T47D (cell line): ENCODE data around the gene AK9.
"Not testable (repeated sequence)": the region's sequence is repeated elsewhere in the genome, so short reads cannot be mapped to it uniquely, and the experiment has no call there.

ENCODE experiments used
- DNase-seq, 2 experiments: peaks; one replicate each; pipeline versions ENCODE4 v3.0.0 to v3.0.0-alpha.2; 2011 to 2012; ENCODE audit warnings: low read depth in 1 of 2, low spot score in 1 of 2
- JUND ChIP-seq: IDR thresholded peaks from 2 replicates; pipeline ENCODE4 v1.6.1; 2012; ENCODE audit warnings: low read depth
- in situ Hi-C: cut with HindIII; loops from 2 replicates; pipeline ENCODE4 v1.10.0; 2016; ENCODE audit warnings: low sequenced_read_pairs, low pct_unique_long_range_greater_than_20kb

The AK9 gene

DNA sequence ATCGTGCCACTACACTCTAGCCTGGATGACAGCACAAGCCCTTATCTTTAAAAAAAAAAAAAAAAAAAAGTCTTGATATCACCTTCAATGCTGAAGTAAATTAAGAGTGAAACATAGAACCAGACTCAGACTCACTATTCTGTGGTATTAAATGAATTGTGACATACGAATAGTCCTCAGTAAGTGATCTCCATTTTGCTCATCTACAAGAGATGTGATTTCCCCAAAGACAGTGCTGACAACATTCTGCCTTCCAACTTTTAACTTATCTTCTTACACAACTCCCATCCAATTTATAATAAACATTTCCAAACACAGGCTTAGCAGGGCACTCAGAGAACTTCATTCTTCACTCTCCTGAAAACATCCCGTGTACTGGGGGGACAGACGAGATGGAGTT is 216.0 kb downstream of the AK9 start:
- in situ Hi-C loops: no loop called here
- no peak for DNase-seq
- no peak for TF ChIP-seq JUND

DNA sequence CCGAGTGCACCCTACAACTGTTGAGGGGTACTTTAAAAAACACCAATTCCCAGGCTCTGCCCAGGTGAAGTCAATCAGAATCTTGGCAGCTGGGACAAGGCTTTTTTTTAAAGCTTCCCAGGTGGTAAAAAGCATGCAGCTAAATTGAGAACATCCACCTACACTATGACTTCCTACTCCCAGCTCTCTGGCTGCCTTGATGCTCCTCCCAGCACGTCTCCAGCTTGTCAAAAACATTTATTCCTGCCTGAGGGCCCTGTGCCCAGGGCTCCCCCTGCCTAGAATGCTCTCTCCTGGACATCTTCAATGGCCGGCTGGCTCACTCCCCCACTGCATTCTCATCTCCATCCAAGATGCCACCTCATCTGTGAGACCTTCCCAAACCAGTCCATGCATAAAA is 217.9 kb downstream of the AK9 start:
- no peak for DNase-seq
- TF ChIP-seq JUND: no peak
- in situ Hi-C loops: no loop called here

DNA sequence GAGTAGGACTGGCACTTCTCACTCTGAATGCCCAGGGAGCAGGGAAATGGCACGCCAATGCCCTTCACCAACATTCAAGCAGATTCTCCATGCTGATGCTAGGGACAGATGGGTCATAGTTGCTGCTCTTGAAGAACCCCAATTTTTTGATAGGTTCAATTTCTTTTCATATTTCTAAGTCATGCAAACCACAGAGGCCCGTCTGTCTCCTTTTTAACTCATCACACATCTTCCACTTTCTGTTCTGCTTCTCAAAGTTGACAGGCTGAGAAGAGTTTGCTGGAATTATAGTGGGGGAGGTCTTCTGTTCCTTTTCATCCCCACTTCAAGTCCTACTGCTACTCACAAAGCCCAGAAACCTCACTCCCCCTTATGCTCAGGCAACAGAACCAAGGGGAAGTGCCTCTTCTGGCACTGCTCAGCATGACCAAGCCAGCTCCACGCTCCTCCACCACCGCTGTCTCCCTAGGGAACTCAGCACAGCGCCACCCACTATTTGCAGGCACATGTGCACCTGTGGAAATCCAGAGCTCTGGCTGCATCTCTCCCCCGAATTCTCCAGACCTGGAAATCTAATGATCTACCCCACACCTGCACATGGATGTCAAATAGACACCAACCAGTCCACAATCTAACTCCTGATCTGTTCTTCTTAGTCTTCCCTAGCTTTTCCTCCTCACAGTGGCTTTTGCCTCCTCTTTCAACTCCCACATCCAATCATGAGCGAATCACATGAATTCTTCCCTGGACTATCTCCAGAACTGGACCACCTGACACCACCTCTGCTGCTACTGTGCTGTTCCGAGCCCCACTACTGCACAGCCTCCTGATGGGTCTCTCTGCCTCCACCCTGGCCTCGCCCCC is 218.6 kb downstream of the AK9 start:
- no peak for DNase-seq
- TF ChIP-seq JUND: no peak
- in situ Hi-C loops: no loop called here

DNA sequence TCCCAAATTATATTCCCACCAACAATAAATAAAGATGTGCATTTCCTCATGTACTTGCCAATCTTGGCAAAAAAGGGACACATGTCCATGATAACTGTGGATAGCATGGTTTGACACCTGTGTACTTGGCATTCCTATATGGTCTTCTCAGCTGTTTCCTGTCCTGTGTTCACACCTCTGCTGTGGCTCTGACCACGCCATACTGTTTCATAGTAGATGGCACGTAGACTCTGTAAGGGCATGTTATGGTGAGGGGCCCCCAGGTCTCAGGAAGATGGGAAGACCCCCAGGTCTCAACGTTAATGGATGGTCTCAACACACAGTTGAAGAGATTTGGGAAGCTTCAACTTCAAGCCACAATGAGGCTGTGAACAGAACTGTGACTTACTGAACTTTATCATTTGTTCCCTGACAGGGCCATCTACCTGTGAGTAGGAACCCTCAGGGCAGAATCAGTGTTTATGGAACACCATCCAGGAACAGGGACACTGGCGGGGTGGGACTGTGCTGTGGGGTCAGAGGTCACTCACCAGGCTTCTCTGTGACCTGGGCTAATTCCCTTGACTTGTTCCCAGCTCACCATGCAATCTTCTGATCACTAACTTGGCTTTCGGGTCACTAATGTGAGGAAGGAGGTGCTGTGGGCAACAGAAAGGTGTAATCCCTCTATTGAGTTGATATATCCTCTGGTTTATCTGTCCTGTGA is 219.7 kb downstream of the AK9 start:
- in situ Hi-C loops: no loop called here
- no peak for DNase-seq
- TF ChIP-seq JUND: no peak

DNA sequence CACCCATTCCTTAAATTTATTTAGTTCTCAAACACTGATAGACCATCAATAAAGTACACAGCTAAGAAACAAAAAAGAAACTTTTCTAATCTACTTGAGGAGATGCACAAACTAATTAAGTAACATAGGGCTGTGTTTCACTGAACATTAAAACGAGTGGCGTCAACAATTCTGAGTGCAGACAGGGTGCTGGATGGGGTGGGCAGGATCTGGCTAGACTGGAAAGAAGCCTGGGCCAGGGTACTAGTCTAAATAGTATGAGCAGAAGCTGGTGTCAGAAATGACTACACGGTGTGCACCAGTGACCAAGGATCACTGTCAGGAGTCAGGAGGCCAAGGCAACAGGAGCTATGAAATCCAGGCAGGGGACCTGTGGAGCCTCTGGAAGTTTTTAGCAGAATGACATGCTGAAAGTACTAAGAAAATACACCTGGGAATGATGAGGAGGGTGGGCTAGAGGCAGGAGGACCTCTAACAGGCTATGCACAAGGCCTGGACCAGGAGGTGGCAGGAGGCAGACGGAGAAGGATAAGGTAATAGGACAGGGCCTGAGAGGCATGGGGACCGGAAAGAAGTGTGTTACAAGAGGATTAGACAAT is 221.3 kb downstream of the AK9 start:
- DNase-seq: no peak
- in situ Hi-C loops: no loop called here
- no peak for TF ChIP-seq JUND

DNA sequence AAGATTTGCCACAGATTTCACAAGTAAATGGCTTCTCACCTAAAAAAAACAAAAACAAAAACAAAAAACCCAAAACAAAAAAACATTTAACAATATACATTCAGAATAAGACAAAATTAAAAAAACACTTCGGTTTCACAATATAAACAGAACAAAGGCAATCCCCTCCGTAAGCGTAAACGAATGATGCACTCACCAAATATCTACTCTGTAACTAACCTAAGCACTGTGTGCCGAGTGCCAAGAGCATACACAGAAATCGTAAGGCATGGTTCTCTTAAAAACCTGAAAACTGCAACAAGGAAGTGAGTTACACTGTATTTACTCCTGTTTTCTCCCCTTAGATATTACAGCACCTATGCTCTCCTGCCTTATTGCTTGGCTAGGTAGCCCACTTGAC is 223.3 kb downstream of the AK9 start:
- in situ Hi-C loops: no loop called here
- DNase-seq: no peak
- TF ChIP-seq JUND: no peak

DNA sequence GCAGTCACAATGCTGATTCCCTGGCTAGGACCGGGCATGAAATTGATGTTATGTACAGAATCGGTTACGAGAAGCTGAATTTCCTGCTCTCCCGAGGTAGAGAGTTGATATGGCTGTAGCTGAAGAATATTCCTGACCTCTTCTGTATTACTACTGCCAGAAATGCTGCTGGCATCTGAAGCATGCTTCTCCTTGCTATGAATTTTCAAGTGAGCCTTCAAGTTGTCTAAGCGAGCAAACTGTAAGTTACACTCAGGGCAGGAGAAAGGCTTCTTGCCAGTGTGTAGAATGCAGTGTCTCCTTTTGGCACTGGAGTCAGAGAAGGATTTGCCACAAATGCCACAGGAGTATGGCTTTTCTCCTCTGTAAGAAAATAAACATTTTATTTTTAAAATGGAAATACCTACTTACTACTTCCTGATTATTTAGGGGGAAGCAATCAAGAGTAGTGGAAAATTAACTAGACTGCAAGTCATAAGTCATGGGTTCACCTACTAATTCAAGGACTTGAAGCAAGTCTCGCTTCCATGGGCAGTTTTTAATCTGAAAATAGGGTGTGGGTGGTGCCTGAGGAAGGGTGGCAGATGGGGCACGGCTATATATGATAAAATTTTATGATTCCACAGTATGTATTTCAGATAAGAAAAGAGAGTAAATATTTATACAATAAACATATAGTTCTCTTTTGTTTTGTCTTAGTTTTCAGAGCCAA is 224.6 kb downstream of the AK9 start:
- no peak for TF ChIP-seq JUND
- no peak for DNase-seq
- in situ Hi-C loops: no loop called here

DNA sequence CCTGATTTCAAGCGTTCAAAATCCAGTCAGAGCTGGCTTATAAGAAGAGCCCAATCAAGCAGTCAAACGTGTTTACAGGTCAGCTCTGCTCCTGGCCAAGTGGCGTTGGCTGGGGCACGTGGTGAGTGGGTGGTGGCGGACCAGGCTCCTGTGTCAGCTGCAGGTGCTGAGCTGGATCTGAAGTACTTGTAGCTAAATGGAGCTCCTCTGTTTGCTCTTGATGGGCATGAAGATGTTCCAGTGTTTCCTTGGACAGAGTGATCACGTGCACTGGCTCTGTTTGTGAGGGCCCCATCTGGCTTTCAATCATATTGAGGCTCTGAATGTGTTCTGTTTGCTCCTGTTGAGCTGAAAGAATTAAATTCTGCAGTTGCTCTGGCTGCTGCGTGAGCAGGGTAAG is 225.2 kb downstream of the AK9 start:
- in situ Hi-C loops: no loop called here
- no peak for TF ChIP-seq JUND
- no peak for DNase-seq

DNA sequence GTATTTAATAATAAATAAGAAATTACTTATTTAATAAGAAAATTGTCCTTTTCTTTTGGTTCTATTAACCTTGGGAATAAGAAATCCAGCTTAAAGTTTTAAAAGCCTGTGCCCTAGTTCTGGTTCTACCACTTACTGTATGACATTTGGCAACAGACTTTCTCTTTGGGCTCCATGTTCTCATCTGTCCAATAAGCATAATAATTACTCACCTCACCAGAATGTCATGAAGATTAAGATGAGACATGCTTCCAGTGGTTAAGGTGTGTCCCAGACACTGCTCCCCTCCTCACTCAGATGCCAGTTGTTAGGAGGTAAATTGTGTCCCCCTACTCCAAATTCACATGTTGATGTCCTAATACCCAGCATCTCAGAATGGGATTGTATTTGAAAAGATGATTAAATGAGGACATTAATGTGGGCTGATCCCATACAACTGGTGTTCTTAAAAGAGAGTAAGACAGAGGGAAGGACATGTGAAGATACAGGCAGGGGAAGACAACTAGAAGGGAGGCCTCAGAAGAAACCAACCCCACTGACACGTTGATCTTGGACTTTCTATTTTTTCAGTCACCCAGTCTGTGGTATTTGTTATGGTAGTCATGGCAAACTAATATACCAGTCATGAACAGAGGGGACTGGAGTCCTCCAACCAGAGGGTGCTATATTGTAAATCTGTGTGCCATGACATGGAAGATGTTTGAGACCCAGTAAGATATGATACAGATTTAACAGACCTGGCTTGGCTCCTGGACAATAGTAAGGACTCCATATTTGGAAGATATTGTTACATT is 229.1 kb downstream of the AK9 start:
- no peak for TF ChIP-seq JUND
- DNase-seq: no peak

DNA sequence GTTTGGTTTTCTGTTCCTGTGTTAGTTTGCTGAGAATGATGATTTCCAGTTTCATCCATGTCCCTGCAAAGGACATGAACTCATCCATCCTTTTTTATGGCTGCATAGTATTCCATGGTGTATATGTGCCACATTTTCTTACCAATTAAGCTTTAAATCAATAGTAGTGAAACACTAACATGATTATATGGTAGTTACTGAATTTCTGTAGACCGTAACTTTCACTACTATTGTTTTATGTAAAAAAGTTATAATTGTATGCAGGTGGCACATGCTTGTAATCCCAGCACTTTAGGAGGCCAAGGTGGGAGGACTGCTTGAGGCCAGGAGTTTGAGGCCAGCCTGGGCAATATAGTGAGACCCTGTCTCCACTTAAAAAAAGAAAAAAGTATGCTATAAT is 229.8 kb downstream of the AK9 start:
- in situ Hi-C loops: not testable (repeated sequence)

More for the DNA sequence above, 229.1 kb downstream of the AK9 start:
- in situ Hi-C loops: no loop called here

DNA sequence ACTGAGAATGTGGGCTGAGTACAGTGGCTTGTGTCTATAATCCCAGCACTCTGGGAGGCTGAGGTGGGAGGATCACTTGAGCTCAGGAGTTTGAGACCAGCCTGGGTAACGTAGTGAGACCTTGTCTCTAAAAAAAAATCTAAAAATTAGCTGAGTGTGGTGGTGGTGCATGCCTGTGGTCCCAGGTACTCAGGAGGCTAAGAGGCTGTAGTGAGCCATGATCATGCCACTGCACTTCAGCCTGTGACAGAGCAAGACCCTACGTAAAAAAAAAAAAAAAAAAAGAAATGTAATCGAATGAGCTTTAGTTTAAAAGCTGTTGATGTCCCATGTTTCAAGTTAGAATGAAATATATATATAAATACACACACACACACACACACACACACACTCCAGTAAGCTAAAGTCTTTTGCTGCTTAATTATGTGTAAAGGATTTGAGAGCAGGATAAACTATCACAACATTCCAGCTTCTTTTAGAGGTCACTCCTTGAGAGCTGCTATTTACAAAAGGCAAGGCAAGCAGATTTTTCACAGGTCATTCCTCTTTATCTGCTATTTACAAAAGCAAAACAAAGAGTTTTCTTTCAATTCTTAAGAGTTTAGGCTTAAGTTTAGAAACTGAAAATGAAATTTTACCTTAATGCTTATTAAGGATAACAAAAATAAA is 230.7 kb downstream of the AK9 start:
- TF ChIP-seq JUND: no peak
- in situ Hi-C loops: no loop called here
- no peak for DNase-seq

More for the DNA sequence above, 229.8 kb downstream of the AK9 start:
- not testable (repeated sequence) for DNase-seq
